Stimulated activated CD8-positive, alpha-beta memory T cell treated with anti-CD3 and anti-CD28 coated beads, Interleukin-4, amount 100 ng/mL, for 48 hours (primary cell): Measurements from ENCODE around the gene COASY.
"Not testable (repeated sequence)": the region's sequence is repeated elsewhere in the genome, so short reads cannot be mapped to it uniquely, and the experiment has no call there.

Source experiments
- DNase-seq: peaks from one replicate; pipeline ENCODE4 v3.0.0-alpha.2; 2020

Gene COASY

DNA sequence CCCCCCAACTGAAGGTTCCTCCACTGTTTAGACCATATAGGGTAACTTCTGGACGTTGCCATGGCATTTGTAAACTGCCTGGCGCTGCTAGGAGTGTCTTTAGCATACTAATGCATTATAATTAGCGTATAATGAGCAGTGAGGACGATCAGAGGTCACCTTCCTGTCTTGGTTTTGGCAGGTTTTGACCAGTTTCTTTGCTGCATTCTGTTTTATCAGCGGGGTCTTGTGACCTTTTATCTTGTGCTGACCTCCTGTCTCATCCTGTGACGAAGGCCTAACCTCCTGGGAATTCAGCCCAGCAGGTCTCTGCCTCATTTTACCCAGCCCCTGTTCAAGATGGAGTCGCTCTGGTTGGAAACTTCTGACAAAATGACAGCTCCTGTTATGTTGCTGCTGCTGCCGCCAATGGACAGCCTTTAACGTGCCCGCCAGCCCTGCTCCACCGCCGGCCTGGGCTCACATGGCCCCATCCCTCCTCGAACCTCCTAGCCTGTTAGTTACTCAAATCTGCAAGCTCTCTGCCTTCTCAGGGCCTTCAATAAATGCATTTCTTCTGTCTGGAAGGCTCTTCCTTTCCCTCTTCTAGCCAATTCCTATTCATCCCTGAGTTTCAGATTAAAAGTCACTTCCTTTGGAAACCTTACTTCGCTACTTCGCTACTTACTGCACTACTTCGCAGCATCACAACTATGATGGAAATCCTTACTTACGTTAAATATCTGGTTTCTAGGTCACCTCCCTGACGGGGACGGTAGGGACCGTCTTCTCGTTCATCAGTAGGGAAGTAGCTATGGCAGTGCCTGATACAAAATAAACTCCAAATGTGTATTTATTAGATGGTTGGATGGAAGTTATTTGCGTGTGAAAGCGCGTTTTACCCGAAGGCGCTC, 26.5 kb upstream of the COASY start:
- no peak for DNase-seq

GRCh38 chr17:42536048-42536371, 25.9 kb upstream of the COASY start, which contains the start of gene NAGLU:
TSS of gene NAGLU (plus strand) at chr17:42536241. CDS start at chr17:42536273, 32 bp downstream.
- peak; percentile 92 for DNase-seq

- peak; percentile 84 for DNase-seq
Observed at GRCh38 chr17:42536372-42537155, 25.4 kb upstream of the COASY start.

- no peak for DNase-seq
Observed at GRCh38 chr17:42537156-42537805, 24.7 kb upstream of the COASY start.

DNA sequence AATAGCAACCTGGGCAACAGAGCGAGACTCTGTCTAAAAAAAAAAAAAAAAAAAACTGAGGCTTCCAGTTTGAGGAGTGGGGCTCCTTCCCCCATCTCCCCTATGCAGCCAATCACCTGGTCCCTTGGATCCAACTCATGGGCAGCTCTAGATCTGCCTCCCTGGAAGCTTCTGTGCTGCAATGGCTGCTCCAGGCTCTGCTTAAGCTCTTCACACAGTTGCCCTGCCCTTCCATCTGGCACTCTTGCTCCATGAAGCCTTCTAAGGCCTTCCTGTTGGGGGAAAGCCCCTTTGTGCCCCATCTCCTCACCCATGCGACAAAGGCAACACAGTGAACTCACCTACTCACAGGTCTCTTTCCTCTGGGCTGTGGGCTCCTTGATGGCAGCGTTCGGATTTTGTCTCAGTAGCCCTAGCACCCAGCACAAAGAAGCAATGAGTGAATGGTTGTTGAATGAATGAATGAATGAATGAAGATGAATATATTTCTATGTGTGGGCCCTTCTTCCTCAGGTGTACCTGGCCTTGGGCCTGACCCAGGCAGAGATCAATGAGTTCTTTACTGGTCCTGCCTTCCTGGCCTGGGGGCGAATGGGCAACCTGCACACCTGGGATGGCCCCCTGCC, 24.0 kb upstream of the COASY start:
- DNase-seq, result no peak

GRCh38 chr17:42538482-42538881, 23.5 kb upstream of the COASY start:
- no peak for DNase-seq

DNA sequence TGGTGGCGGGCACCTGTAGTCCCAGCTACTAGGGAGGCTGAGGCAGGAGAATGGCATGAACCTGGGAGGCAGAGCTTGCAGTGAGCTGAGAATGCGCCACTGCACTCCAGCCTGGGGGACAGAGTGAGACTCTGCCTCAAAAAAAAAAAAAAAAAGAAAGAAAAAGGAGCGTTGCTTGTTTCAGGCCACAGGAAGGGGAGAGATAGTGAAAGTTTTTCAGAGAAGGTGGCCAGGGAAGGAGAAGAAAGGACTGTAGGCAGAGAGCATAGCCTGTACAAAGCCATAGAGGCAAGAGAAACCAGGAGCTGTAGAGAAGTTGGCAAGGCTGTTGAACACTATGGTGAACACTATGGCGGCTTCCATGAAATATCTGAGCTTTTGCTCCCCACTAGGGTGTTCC, 21.4 kb upstream of the COASY start:
- not testable (repeated sequence) for DNase-seq

- no peak for DNase-seq
Observed at GRCh38 chr17:42541041-42541833, 20.7 kb upstream of the COASY start.

DNA sequence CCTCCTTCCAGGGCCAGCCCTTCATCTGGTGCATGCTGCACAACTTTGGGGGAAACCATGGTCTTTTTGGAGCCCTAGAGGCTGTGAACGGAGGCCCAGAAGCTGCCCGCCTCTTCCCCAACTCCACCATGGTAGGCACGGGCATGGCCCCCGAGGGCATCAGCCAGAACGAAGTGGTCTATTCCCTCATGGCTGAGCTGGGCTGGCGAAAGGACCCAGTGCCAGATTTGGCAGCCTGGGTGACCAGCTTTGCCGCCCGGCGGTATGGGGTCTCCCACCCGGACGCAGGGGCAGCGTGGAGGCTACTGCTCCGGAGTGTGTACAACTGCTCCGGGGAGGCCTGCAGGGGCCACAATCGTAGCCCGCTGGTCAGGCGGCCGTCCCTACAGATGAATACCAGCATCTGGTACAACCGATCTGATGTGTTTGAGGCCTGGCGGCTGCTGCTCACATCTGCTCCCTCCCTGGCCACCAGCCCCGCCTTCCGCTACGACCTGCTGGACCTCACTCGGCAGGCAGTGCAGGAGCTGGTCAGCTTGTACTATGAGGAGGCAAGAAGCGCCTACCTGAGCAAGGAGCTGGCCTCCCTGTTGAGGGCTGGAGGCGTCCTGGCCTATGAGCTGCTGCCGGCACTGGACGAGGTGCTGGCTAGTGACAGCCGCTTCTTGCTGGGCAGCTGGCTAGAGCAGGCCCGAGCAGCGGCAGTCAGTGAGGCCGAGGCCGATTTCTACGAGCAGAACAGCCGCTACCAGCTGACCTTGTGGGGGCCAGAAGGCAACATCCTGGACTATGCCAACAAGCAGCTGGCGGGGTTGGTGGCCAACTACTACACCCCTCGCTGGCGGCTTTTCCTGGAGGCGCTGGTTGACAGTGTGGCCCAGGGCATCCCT, 18.5 kb upstream of the COASY start:
- DNase-seq, result no peak

DNA sequence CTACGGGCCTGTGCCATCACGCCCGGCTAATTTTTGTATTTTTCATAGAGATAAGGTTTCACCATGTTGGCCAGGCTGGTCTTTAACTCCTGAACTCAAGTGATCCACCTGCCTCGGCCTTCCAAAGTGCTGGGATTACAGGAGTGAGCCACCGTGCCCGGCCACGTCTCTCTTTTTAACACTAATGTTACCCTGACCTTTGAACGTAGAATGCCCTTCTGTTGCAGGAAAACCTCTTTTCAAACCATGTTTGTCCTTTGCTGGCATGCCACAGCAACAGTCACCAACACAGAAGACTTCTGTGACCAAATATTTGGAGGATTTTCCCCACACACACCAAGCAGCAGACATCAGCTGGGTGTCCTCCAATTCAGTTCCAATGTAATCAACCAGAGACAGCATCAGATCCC, 17.1 kb upstream of the COASY start:
- DNase-seq, result no peak

GRCh38 chr17:42545755-42546505, 16.0 kb upstream of the COASY start:
- DNase-seq, result not testable (repeated sequence)

DNA sequence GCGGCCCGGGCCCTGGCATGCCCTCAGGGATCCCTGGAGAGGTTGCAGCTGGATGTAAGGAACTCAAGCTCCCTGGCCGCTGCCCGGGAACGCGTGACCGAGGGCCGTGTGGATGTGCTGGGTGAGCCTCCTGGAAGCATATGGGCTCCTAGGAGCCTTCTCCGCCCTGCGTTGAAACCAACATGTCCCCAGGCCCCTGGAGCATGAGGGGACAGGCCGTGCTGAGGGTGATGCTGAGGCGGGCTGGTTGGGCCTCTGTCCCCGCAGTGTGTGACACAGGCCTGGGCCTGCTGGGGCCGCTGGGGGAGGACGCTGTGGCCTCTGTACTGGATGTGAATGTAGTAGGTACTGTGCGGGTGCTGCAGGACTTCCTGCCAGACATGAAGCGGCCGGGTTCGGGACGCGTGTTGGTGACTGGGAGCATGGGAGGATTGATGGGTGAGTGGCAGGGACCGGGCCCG, 14.9 kb upstream of the COASY start:
- no peak for DNase-seq

DNA sequence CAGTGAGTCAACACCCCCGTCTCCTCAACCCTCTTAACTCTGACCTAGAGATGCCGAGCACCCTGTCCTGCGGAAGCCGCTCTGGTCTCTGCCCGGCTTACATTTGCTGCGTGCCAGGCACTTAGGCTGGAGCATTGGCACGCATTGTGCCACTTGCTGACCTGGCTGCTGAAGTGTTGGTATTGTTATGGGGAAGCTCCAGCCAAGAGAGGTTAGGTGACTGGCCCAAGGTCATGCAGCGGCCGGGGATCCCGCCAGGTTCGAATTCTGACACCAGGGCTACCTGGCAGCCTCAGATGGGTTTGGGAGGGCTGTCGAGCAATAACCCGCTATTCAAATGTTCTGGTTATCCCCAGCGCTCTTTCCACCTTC, 14.3 kb upstream of the COASY start:
- DNase-seq, result no peak

DNA sequence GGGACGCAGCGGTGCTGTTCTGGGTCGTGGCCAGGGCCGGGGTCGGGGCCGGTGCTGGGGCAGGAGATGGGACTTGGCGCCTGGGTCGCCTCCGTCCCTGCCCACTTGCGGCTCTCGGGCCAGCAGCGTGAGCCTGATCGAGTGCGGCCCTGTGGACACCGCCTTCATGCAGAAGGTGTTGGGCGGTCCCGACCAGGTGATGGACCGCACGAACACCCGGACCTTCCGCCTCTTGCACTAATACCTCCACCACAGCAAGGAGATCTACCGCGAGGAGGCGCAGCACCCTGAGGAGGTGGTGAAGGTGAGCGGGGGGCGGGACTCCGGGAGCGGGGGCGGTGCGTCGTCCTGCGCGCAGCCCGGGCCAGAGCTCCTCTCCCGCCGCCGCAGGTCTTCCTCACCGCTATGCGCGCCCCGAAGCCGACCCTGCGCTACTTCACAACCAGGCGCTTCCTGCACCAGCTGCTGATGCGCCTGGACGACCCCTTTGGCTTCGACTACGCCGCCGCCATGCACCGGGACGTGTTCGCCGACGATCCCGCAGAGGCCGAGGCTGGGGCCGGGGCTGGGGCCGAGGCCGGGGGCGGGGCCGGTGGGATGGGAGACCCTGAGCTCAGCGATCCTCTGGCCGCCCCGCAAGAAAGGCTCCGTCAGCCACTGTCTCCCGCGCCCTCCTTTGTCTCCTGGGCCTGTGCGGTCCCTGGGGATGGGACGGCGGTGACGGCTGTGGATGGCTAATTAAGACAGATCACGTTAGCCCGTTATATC, 13.7 kb upstream of the COASY start:
- peak; percentile 87 for DNase-seq

- DNase-seq, result no peak
Observed at GRCh38 chr17:42548993-42549755, 12.8 kb upstream of the COASY start.

DNA sequence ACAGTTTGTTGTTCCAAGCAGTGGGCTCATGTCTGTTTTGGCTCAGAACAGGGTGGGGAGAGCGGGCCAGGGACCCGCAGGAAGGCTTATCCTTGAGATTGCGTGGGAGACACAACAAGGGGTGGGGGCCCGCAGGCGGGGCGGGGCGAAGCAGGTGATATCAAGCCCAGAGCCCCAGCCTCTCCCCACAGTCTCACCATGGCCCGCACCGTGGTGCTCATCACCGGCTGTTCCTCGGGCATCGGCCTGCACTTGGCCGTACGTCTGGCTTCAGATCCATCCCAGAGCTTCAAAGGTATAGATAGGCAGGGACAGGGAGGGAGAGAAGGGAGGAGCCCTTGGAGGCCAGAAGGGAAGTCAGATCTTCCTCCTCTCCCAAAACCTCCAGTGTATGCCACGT, 9.2 kb upstream of the COASY start, which contains the start of gene HSD17B1:
Gene HSD17B1 (plus strand): TSS at position 188 of the 400 bp plus-strand sequence. CDS start 11 bp downstream, at position 199.
- DNase-seq, result not testable (repeated sequence)

DNA sequence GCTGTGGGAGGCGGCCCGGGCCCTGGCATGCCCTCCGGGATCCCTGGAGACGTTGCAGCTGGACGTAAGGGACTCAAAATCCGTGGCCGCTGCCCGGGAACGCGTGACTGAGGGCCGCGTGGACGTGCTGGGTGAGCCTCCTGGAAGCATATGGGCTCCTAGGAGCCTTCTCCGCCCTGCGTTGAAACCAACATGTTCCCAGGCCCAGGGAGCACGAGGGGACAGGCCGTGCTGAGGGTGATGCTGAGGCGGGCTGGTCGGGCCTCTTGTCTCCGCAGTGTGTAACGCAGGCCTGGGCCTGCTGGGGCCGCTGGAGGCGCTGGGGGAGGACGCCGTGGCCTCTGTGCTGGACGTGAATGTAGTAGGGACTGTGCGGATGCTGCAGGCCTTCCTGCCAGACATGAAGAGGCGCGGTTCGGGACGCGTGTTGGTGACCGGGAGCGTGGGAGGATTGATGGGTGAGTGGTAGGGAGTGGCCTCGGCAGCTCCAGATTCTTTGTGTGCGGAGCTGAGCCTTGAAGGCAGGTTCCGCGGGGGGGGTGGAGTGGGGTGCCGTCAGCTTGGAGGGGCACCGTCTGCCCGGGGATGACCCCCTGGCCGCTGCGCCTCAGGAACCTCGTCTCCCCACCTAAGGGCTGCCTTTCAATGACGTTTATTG, 8.7 kb upstream of the COASY start:
- no peak for DNase-seq

DNA sequence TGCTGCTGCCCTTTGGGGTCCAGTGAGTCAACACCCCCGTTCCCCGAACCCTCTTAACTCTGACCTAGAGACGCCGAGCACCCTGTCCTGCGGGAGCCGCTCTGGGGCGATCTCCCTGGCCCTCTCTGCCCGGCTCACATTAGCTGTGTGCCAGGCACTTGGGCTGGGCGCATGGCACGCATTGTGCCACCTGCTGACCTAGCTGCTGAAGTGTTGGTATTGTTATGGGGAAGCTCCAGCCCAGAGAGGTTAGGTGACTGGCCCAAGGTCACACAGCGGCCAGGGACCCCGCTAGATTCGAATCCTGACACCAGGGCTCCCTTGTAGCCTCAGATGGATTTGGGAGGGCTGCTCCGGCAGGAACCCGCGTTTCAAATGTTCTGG, 8.1 kb upstream of the COASY start:
- no peak for DNase-seq
